ENCODE data around the gene RELT.

Gene RELT

GRCh38 chr11:73439002-73439843 is 63.0 kb downstream of the RELT start:
- Mint-ChIP-seq H3K27me3 (no peaks in the 10 kb centered on the region), H3K27ac (no peak overlapping the region), H3K4me1 (no peaks in the 10 kb centered on the region), H3K36me3 (no peaks in the 10 kb centered on the region), H3K9me3 (no peaks in the 10 kb centered on the region), H3K4me3 (no peak overlapping the region)
- no peak for DNase-seq
- CTCF ChIA-PET, result no interaction called here

- no peaks in the 10 kb centered on the region for H3K9me3 Mint-ChIP-seq
- H3K27ac Mint-ChIP-seq, result no peak overlapping the region
- no peak overlapping the region for H3K4me3 Mint-ChIP-seq
- H3K27me3 Mint-ChIP-seq, result no peaks in the 10 kb centered on the region
- CTCF ChIA-PET, result no interaction called here
- no peaks in the 10 kb centered on the region for H3K4me1 Mint-ChIP-seq
- H3K36me3 Mint-ChIP-seq, result no peaks in the 10 kb centered on the region
- DNase-seq, result no peak
These were observed 69.8 kb downstream of the RELT start for GRCh38 chr11:73445980-73446379.

- no peaks in the 10 kb centered on the region for H3K27me3 Mint-ChIP-seq
- H3K4me1 Mint-ChIP-seq, result peaks cover under 1% of the 10 kb centered on the region
- CTCF ChIA-PET, result no interaction called here
- no peaks in the 10 kb centered on the region for H3K9me3 Mint-ChIP-seq
- no peak overlapping the region for H3K4me3 Mint-ChIP-seq
- DNase-seq, result no peak
- H3K36me3 Mint-ChIP-seq, result no peaks in the 10 kb centered on the region
- H3K27ac Mint-ChIP-seq, result no peak overlapping the region
These were observed 70.6 kb downstream of the RELT start for GRCh38 chr11:73446766-73447165.

Measured in activated naive CD4-positive, alpha-beta T cell treated with anti-CD3 and anti-CD28 coated beads, Interleukin-2, amount 10 ng/mL, durations not matched to agents 7 days and 5 days (primary cell).